Cardiac fibroblast (primary cell): ENCODE measurements around the gene ASCL2.

Experiments used
- DNase-seq, 2 donors: peaks; one replicate each; pipeline versions ENCODE4 v3.0.0 to v3.0.0-alpha.2; 2010; ENCODE audit warnings: low read depth in 2 of 2
- H3K4me3 ChIP-seq, 2 donors: replicated peaks in 1 of 2; 1 replicate in 1 of 2; 2 replicates in 1 of 2; pipeline ENCODE4 v1.5.1; 2011; ENCODE audit warnings: low read depth in 2 of 2, low read length in 2 of 2, mild to moderate bottlenecking in 2 of 2, moderate library complexity in 1 of 2
- CTCF ChIP-seq: IDR thresholded peaks from one replicate; pipeline ENCODE4 v1.5.1; 2011; ENCODE audit warnings: low read depth, mild to moderate bottlenecking, low read length, inconsistent platforms

Gene ASCL2

GRCh38 chr11:2316169-2316962 lies 46.0 kb upstream of the ASCL2 start:
- no peak for DNase-seq
- no peak for TF ChIP-seq CTCF
- H3K4me3 ChIP-seq: no peak overlapping the region

GRCh38 chr11:2315395-2316168 lies 45.2 kb upstream of the ASCL2 start:
- no peak for DNase-seq
- H3K4me3 ChIP-seq: no peak overlapping the region
- TF ChIP-seq CTCF: no peak

GRCh38 chr11:2314525-2315394 lies 44.4 kb upstream of the ASCL2 start:
- H3K4me3 ChIP-seq: no peak overlapping the region
- TF ChIP-seq CTCF: no peak
- DNase-seq: peak; percentile 53 to 99

GRCh38 chr11:2314136-2314524 lies 43.7 kb upstream of the ASCL2 start:
- H3K4me3 ChIP-seq: no peak overlapping the region
- no peak for DNase-seq
- TF ChIP-seq CTCF: no peak

GRCh38 chr11:2313051-2313951 lies 42.9 kb upstream of the ASCL2 start:
- TF ChIP-seq CTCF: no peak

More at GRCh38 chr11:2313051-2313951, 42.9 kb upstream of the ASCL2 start:
- no peak for DNase-seq
- H3K4me3 ChIP-seq: no peak overlapping the region
